Measurements from ENCODE around the gene SYNPR. TPM values are rescaled to one million over a fixed set of nuclear protein-coding genes. Genes with fewer than 3 reads are reported as not detected.

The SYNPR gene
- polyA plus RNA-seq, 1 donor from 2014 or later = 2.0 TPM

DNA sequence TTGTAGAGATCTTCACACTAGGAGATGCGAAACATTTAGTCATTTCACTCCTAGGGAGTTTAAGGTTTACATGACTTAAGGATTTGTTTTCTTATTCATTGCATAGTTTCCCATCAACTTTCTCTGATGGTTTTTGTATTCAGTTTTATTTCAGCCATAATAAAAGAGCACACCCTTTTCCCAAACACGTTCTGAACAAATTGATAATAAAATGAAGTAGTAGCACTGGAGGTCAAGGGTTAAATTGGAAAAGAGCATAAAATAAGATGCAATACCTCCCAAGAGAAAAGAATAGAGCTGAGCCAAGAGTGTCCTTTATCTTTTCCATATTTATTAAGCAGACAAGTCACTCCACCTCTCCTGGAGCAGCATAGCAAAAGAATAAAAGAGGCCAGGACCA lies 104.9 kb downstream of the SYNPR start:
- TF ChIP-seq MXI1 (conservative IDR thresholded peaks at IDR 0.05; ENCODE audit: poor library complexity, severe bottlenecking) (no peak), RAD21 (conservative IDR thresholded peaks at IDR 0.05) (no peak), EP300 (conservative IDR thresholded peaks at IDR 0.05; ENCODE audit: poor library complexity, severe bottlenecking) (no peak), TAF1 (IDR thresholded peaks at IDR 0.05; ENCODE audit: low read depth) (no peak), SMC3 (conservative IDR thresholded peaks at IDR 0.05; ENCODE audit: poor library complexity) (no peak), POLR2AphosphoS5 (IDR thresholded peaks at IDR 0.05) (no peak), EZH2 (IDR thresholded peaks at IDR 0.05; ENCODE audit: borderline replicate concordance, insufficient read depth, low read length, poor library complexity, severe bottlenecking) (no peak)
- TF ChIP-seq, protein P1, sequence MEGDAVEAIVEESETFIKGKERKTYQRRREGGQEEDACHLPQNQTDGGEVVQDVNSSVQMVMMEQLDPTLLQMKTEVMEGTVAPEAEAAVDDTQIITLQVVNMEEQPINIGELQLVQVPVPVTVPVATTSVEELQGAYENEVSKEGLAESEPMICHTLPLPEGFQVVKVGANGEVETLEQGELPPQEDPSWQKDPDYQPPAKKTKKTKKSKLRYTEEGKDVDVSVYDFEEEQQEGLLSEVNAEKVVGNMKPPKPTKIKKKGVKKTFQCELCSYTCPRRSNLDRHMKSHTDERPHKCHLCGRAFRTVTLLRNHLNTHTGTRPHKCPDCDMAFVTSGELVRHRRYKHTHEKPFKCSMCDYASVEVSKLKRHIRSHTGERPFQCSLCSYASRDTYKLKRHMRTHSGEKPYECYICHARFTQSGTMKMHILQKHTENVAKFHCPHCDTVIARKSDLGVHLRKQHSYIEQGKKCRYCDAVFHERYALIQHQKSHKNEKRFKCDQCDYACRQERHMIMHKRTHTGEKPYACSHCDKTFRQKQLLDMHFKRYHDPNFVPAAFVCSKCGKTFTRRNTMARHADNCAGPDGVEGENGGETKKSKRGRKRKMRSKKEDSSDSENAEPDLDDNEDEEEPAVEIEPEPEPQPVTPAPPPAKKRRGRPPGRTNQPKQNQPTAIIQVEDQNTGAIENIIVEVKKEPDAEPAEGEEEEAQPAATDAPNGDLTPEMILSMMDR (IDR thresholded peaks at IDR 0.05; ENCODE audit: poor library complexity, severe bottlenecking) = no peak
- TF ChIP-seq, protein P2, sequence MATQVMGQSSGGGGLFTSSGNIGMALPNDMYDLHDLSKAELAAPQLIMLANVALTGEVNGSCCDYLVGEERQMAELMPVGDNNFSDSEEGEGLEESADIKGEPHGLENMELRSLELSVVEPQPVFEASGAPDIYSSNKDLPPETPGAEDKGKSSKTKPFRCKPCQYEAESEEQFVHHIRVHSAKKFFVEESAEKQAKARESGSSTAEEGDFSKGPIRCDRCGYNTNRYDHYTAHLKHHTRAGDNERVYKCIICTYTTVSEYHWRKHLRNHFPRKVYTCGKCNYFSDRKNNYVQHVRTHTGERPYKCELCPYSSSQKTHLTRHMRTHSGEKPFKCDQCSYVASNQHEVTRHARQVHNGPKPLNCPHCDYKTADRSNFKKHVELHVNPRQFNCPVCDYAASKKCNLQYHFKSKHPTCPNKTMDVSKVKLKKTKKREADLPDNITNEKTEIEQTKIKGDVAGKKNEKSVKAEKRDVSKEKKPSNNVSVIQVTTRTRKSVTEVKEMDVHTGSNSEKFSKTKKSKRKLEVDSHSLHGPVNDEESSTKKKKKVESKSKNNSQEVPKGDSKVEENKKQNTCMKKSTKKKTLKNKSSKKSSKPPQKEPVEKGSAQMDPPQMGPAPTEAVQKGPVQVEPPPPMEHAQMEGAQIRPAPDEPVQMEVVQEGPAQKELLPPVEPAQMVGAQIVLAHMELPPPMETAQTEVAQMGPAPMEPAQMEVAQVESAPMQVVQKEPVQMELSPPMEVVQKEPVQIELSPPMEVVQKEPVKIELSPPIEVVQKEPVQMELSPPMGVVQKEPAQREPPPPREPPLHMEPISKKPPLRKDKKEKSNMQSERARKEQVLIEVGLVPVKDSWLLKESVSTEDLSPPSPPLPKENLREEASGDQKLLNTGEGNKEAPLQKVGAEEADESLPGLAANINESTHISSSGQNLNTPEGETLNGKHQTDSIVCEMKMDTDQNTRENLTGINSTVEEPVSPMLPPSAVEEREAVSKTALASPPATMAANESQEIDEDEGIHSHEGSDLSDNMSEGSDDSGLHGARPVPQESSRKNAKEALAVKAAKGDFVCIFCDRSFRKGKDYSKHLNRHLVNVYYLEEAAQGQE (IDR thresholded peaks at IDR 0.05; ENCODE audit: borderline replicate concordance) = no peak
- Histone ChIP-seq H3K36me3 (ENCODE audit: insufficient read depth, low read length) (no peaks in the 10 kb centered on the region), H3K27me3 (ENCODE audit: insufficient read depth, low read depth, low read length) (no peaks in the 10 kb centered on the region), H3F3A (ENCODE audit: insufficient read depth, low read length, poor library complexity, severe bottlenecking) (no peaks in the 10 kb centered on the region), H3K9ac (ENCODE audit: low read length) (no peak overlapping the region), H3K4me3 (ENCODE audit: low read length) (no peak overlapping the region), H3K4me2 (ENCODE audit: low read length) (no peak overlapping the region), H3K27ac (ENCODE audit: low read length) (no peak overlapping the region), H3K79me2 (replicated peaks; ENCODE audit: insufficient read depth, low read length) (no peaks in the 10 kb centered on the region), H3K9me2 (ENCODE audit: insufficient read depth, low read length) (no peaks in the 10 kb centered on the region), H2AFZ (ENCODE audit: low read depth, low read length) (no peak overlapping the region), H4K20me1 (ENCODE audit: insufficient read depth) (no peaks in the 10 kb centered on the region), H3K9me3 (ENCODE audit: low read length) (no peaks in the 10 kb centered on the region)

DNA sequence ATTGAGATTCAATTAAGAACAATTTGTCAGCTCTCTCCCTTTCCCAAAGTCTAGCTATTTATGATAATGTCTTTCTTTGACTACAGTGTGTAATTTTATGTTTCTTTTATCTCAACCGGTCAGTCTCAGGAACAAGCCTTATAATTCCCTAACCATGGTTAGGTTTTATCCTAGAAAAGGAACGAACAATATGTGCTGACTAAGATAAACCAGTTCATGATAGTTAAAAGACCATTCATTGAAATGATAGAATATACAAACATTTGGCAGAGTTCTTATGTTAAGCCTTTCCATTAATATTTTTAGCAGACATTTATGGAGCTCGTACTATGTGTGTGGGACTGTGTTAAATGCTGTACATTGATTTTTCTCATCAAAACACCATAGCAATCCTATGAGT lies 106.3 kb downstream of the SYNPR start:
- TF ChIP-seq, protein P1 (IDR thresholded peaks at IDR 0.05; ENCODE audit: poor library complexity, severe bottlenecking) = no peak
- TF ChIP-seq MXI1 (conservative IDR thresholded peaks at IDR 0.05; ENCODE audit: poor library complexity, severe bottlenecking) = no peak
- TF ChIP-seq SMC3 (conservative IDR thresholded peaks at IDR 0.05; ENCODE audit: poor library complexity) = no peak
- TF ChIP-seq EZH2 (IDR thresholded peaks at IDR 0.05; ENCODE audit: borderline replicate concordance, insufficient read depth, low read length, poor library complexity, severe bottlenecking) = no peak
- TF ChIP-seq EP300 (conservative IDR thresholded peaks at IDR 0.05; ENCODE audit: poor library complexity, severe bottlenecking) = no peak
- no peak for TF ChIP-seq RAD21 (conservative IDR thresholded peaks at IDR 0.05)
- TF ChIP-seq TAF1 (IDR thresholded peaks at IDR 0.05; ENCODE audit: low read depth) = no peak
- no peak for TF ChIP-seq POLR2AphosphoS5 (IDR thresholded peaks at IDR 0.05)
- TF ChIP-seq, protein P2 (IDR thresholded peaks at IDR 0.05; ENCODE audit: borderline replicate concordance) = no peak
- no peaks in the 10 kb centered on the region for H4K20me1 ChIP-seq (ENCODE audit: insufficient read depth)
- H3K79me2 ChIP-seq (replicated peaks; ENCODE audit: insufficient read depth, low read length) = no peaks in the 10 kb centered on the region
- no peak overlapping the region for H3K27ac ChIP-seq (ENCODE audit: low read length)
- no peaks in the 10 kb centered on the region for H3K36me3 ChIP-seq (ENCODE audit: insufficient read depth, low read length)
- no peaks in the 10 kb centered on the region for H3K9me2 ChIP-seq (ENCODE audit: insufficient read depth, low read length)
- no peak overlapping the region for H3K9ac ChIP-seq (ENCODE audit: low read length)
- H3F3A ChIP-seq (ENCODE audit: insufficient read depth, low read length, poor library complexity, severe bottlenecking) = no peaks in the 10 kb centered on the region
- no peak overlapping the region for H3K4me3 ChIP-seq (ENCODE audit: low read length)
- no peak overlapping the region for H2AFZ ChIP-seq (ENCODE audit: low read depth, low read length)
- no peaks in the 10 kb centered on the region for H3K9me3 ChIP-seq (ENCODE audit: low read length)
- H3K4me2 ChIP-seq (ENCODE audit: low read length) = no peak overlapping the region
- no peaks in the 10 kb centered on the region for H3K27me3 ChIP-seq (ENCODE audit: insufficient read depth, low read depth, low read length)
